ENCODE data around the gene MIOS. TPM values are rescaled to one million over a fixed set of nuclear protein-coding genes. Genes with fewer than 3 reads are reported as not detected.

Gene MIOS
- total and polyA plus RNA-seq, 2 of the 4 experiments (the other 2 are of a cell fraction), result 10.6 to 32.4 TPM

- no peaks in the 10 kb centered on the region for H3K27me3 ChIP-seq (ENCODE audit: control insufficient read depth, insufficient read depth, low read length)
- H3K36me3 ChIP-seq (ENCODE audit: control insufficient read depth, insufficient read depth, low read length), result peaks cover 2% of the 10 kb centered on the region; the same call in 1 of the 2 replicates
- no peak overlapping the region for H3K14ac ChIP-seq (replicated peaks; ENCODE audit: low read depth, low read length)
- H2AK5ac ChIP-seq (ENCODE audit: low read depth, low read length), result no peak overlapping the region
- no peaks in the 10 kb centered on the region for H3K9me1 ChIP-seq (ENCODE audit: insufficient read depth, low read length)
- intact Hi-C loops (cut with micrococcal nuclease), result no loop called here
- no peaks in the 10 kb centered on the region for H4K20me1 ChIP-seq (ENCODE audit: insufficient read depth, low read length)
- ATAC-seq (ENCODE audit: low read depth), result no peak
- CTCF ChIA-PET, result interaction anchor here (0.6 kb wide), 1 partner anchor 998 kb away, joined by 4 read pairs; no protein-coding TSS in a partner anchor
- POLR2A ChIA-PET (ENCODE audit: unreplicated experiment), result no interaction called here
- no peaks in the 10 kb centered on the region for H3K4me1 ChIP-seq (ENCODE audit: control insufficient read depth, insufficient read depth, low read length)
- no peak overlapping the region for H2AK9ac ChIP-seq (replicated peaks; ENCODE audit: low read depth, low read length, poor library complexity)
- BruUV-seq (replicated peaks), result no TSS peak
- no peak overlapping the region for H3K56ac ChIP-seq (ENCODE audit: extremely low read depth, insufficient read depth, low read length)
- no peak overlapping the region for H4K91ac ChIP-seq (ENCODE audit: insufficient read depth, low read depth, low read length)
- no peak overlapping the region for H3K4ac ChIP-seq (ENCODE audit: low read depth, low read length)
- no peak overlapping the region for H2BK15ac ChIP-seq (ENCODE audit: low read depth, low read length)
- no peak overlapping the region for H2BK20ac ChIP-seq (ENCODE audit: low read depth, low read length)
- DNase-seq, result no peak
- dilution Hi-C loops (cut with HindIII; ENCODE audit: low sequenced_read_pairs, unreplicated experiment), result no loop called here
- H2BK5ac ChIP-seq (ENCODE audit: low read depth, low read length, poor library complexity, severe bottlenecking), result no peak overlapping the region
- no peaks in the 10 kb centered on the region for H3K9me3 ChIP-seq (ENCODE audit: control insufficient read depth, insufficient read depth, low read length)
- H3K4me3 ChIP-seq (ENCODE audit: insufficient read depth, low read depth, low read length), result no peak overlapping the region
- TF ChIP-seq MXI1 (IDR thresholded peaks at IDR 0.05; ENCODE audit: borderline replicate concordance, low read depth, low read length) (no peak), RAD21 (IDR thresholded peaks at IDR 0.05; ENCODE audit: low read length) (no peak), CHD1 (IDR thresholded peaks at IDR 0.05; ENCODE audit: low read depth, low read length) (no peak), USF2 (IDR thresholded peaks at IDR 0.05; ENCODE audit: low read depth, low read length) (no peak), BHLHE40 (IDR thresholded peaks at IDR 0.05; ENCODE audit: low read depth, low read length) (no peak), FOS (IDR thresholded peaks at IDR 0.05; ENCODE audit: low read depth, low read length) (no peak), RFX5 (IDR thresholded peaks at IDR 0.05; ENCODE audit: low read depth, low read length) (no peak), CEBPB (IDR thresholded peaks at IDR 0.05; ENCODE audit: low read depth, low read length) (peak; percentile 32; the same call in 1 of the 2 replicates), POLR2A (IDR thresholded peaks at IDR 0.05; ENCODE audit: low read depth, low read length) (no peak)
- no peak overlapping the region for H3K18ac ChIP-seq (ENCODE audit: low read depth, low read length)
- no peak overlapping the region for H2AFZ ChIP-seq (replicated peaks; ENCODE audit: low read length, poor library complexity)
- H4K5ac ChIP-seq (ENCODE audit: low read depth, low read length), result no peak overlapping the region
- no peak overlapping the region for H3K9ac ChIP-seq (ENCODE audit: low read depth, low read length)
- H3K79me1 ChIP-seq (ENCODE audit: low read depth in 1 of 2, low read length in 2 of 2), result no peaks in the 10 kb centered on the region
- no peak overlapping the region for H2BK120ac ChIP-seq (ENCODE audit: low read depth, low read length)
- no peak overlapping the region for H3K4me2 ChIP-seq (ENCODE audit: low read depth, low read length)
- H3K23ac ChIP-seq (ENCODE audit: low read depth, low read length), result no peak overlapping the region
- no peak overlapping the region for H4K8ac ChIP-seq (ENCODE audit: low read depth in 2 of 2, low read length in 2 of 2)
- WGBS, 2 experiments (ENCODE audit: extremely low coverage in 2 of 2, insufficient read length in 1 of 2), result no CpG with 5 or more reads among the region's 2 CpGs
- in situ Hi-C loops (cut with MboI; ENCODE audit: low sequenced_read_pairs), result no loop called here
- H3K27ac ChIP-seq (ENCODE audit: insufficient read depth, low read length), result no peak overlapping the region
These were observed 42.6 kb downstream of the MIOS start for GRCh38 chr7:7609330-7609729.
